GM12878 (cell line): ENCODE measurements around the gene PRRT4. TPM values are rescaled to one million over a fixed set of nuclear protein-coding genes. Genes with fewer than 3 reads are reported as not detected.

Experiments used
- EZH2 ChIP-seq: IDR thresholded peaks from 2 replicates; pipeline ENCODE4 v1.6.1; 2012; ENCODE audit warnings: low read depth, mild to moderate bottlenecking, control low read depth, inconsistent platforms, low read length, borderline replicate concordance; ENCODE audit not compliant: control insufficient read depth
- GATAD2B ChIP-seq: fragments of 450-650 bp; conservative IDR thresholded peaks from 2 replicates; pipeline ENCODE4 v1.6.1; 2017; ENCODE audit warnings: low read depth, mild to moderate bottlenecking, moderate library complexity
- JUNB ChIP-seq: IDR thresholded peaks from 2 replicates; pipeline ENCODE4 v1.6.1; 2016; ENCODE audit warnings: antibody characterized with exemption, mild to moderate bottlenecking
- KDM1A ChIP-seq: fragments of 200-600 bp; sonication (generic); IDR thresholded peaks from 2 replicates; pipeline ENCODE4 v1.6.1; 2016; ENCODE audit warnings: borderline replicate concordance
- MYB ChIP-seq: fragments of 150-350 bp; IDR thresholded peaks from 2 replicates; pipeline ENCODE4 v1.6.1; 2014; ENCODE audit warnings: mild to moderate bottlenecking, low read depth, low read length, borderline replicate concordance
- MYC ChIP-seq: IDR thresholded peaks from 2 replicates; pipeline ENCODE4 v1.6.1; 2011; ENCODE audit warnings: mild to moderate bottlenecking, low read length, moderate library complexity, inconsistent platforms; ENCODE audit not compliant: insufficient read depth, insufficient replicate concordance, insufficient read length, severe bottlenecking
- NRF1 ChIP-seq: conservative IDR thresholded peaks from 2 replicates; pipeline ENCODE4 v1.6.1; 2011; ENCODE audit warnings: mild to moderate bottlenecking, low read depth, low read length, improper control_type of control experiment
- RAD21 ChIP-seq: IDR thresholded peaks from 2 replicates; pipeline ENCODE4 v1.6.1; 2011; ENCODE audit warnings: mild to moderate bottlenecking, low read depth, low read length, moderate library complexity; ENCODE audit not compliant: insufficient read depth
- RELA ChIP-seq: fragments of 450-650 bp; IDR thresholded peaks from 2 replicates; pipeline ENCODE4 v1.8.0; 2014; ENCODE audit warnings: borderline replicate concordance; ENCODE audit not compliant: partially characterized antibody
- RELB ChIP-seq: fragments of 450-650 bp; IDR thresholded peaks from 2 replicates; pipeline ENCODE4 v1.6.1; 2017; ENCODE audit warnings: low read depth, mild to moderate bottlenecking, moderate library complexity
- SMAD5 ChIP-seq: IDR thresholded peaks from 2 replicates; pipeline ENCODE4 v1.6.1; 2016; ENCODE audit warnings: antibody characterized with exemption, low read depth
- SREBF2 ChIP-seq: IDR thresholded peaks from 2 replicates; pipeline ENCODE4 v1.6.1; 2012; ENCODE audit warnings: mild to moderate bottlenecking, low read length
- TCF3 ChIP-seq: IDR thresholded peaks from 2 replicates; pipeline ENCODE4 v1.6.1; 2012; ENCODE audit warnings: low read depth, mild to moderate bottlenecking, low read length, borderline replicate concordance; ENCODE audit not compliant: insufficient read depth
- TCF7 ChIP-seq: IDR thresholded peaks from 2 replicates; pipeline ENCODE4 v1.6.1; 2014; ENCODE audit warnings: antibody characterized with exemption, borderline replicate concordance
- polyA plus RNA-seq, 11 experiments: library from polyadenylated mRNA; depleted of rRNA in 4 of 11; unstranded in 6 of 11; stranded (reverse) in 5 of 11; fragments of >200 nt; fragmentation: Nextera tagmentation in 4 of 11; fragmentation: Illumina TruSeq in 1 of 11; extraction: Ambion mirVana in 4 of 11; extraction: Trizol in 1 of 11; gene quantifications; 1 replicate in 1 of 11; 2 replicates in 10 of 11; pipeline versions ENCODE4 v1.2.1 to v1.2.3, GENCODE V29; 2011 to 2016; ENCODE audit warnings: inconsistent platforms in 2 of 11, missing spikeins in 2 of 11, low read depth in 1 of 11
- total RNA-seq, 4 experiments: library from RNA; depleted of rRNA in 3 of 4; stranded (reverse); fragments of >200 nt in 3 of 4; fragmentation: Illumina TruSeq in 1 of 4; extraction: Trizol in 1 of 4; gene quantifications; 2 replicates each; pipeline versions ENCODE4 v1.2.1 to v1.2.3, GENCODE V29; 2013 to 2021
- TF ChIP-seq, protein P1 (sequence below): fragments of 450-650 bp; IDR thresholded peaks from 2 replicates; pipeline ENCODE4 v1.6.1; 2017; ENCODE audit warnings: mild to moderate bottlenecking, moderate library complexity
- TF ChIP-seq, protein P2 (sequence below): fragments of 450-650 bp; IDR thresholded peaks from 2 replicates; pipeline ENCODE4 v1.6.1; 2018; ENCODE audit warnings: mild to moderate bottlenecking, low read depth, moderate library complexity; ENCODE audit not compliant: partially characterized antibody
- TF ChIP-seq, protein P3 (sequence below): fragments of 450-650 bp; formaldehyde crosslinking; IDR thresholded peaks from 2 replicates; pipeline ENCODE4 v1.5.0; 2022; ENCODE audit warnings: mild to moderate bottlenecking, missing genetic modification characterization

PRRT4 gene
- total and polyA plus RNA-seq, 10 of the 15 experiments (the other 5 are each of a cell fraction or from before 2014, with no cell fraction given): not detected

DNA sequence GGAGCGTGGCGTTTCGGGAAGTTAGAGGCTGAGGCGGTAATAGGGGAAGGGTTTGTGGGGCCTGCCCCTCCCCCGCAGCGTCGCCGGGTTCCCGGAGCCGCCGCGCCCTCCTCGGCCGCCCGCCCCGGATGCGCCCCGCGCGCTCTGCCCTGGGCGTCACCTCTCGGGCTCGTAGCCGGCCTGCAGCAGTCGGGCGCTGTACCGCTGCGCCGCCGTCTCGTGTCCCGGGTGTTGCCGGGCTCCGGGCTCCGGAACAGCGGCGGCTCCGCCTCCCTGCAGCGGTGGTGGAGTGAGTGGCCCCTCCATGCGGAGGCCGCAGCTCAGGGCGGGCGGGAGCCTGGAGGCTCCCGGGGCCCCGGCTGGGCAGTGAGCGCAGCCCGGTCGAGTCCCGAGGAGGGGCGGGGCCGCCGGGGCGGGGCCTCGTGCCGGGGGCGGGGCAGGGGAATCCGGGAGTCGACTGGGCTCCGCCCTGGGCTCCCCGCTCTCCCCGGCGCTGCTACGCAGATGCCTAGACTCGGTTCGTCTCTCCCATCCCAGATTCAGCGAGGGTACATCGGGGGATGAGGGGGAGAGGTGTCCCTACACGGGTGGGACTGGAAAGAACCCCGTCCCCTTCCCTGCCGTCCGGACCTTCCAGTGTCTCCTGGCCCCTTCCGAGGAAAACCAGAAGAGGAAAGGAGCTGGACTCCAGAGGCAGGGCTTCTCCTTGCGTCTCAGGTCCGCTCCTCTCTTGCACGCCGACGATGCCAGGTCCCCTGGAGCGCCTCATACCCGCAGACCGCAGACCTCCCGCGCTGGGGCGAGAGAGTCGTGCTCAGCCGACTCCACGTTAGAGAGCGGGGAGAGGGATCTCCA, 48.3 kb upstream of the PRRT4 start, which contains the start of gene IMPDH1 (continued):
- TF ChIP-seq, protein P1, sequence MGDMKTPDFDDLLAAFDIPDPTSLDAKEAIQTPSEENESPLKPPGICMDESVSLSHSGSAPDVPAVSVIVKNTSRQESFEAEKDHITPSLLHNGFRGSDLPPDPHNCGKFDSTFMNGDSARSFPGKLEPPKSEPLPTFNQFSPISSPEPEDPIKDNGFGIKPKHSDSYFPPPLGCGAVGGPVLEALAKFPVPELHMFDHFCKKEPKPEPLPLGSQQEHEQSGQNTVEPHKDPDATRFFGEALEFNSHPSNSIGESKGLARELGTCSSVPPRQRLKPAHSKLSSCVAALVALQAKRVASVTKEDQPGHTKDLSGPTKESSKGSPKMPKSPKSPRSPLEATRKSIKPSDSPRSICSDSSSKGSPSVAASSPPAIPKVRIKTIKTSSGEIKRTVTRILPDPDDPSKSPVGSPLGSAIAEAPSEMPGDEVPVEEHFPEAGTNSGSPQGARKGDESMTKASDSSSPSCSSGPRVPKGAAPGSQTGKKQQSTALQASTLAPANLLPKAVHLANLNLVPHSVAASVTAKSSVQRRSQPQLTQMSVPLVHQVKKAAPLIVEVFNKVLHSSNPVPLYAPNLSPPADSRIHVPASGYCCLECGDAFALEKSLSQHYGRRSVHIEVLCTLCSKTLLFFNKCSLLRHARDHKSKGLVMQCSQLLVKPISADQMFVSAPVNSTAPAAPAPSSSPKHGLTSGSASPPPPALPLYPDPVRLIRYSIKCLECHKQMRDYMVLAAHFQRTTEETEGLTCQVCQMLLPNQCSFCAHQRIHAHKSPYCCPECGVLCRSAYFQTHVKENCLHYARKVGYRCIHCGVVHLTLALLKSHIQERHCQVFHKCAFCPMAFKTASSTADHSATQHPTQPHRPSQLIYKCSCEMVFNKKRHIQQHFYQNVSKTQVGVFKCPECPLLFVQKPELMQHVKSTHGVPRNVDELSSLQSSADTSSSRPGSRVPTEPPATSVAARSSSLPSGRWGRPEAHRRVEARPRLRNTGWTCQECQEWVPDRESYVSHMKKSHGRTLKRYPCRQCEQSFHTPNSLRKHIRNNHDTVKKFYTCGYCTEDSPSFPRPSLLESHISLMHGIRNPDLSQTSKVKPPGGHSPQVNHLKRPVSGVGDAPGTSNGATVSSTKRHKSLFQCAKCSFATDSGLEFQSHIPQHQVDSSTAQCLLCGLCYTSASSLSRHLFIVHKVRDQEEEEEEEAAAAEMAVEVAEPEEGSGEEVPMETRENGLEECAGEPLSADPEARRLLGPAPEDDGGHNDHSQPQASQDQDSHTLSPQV: no peak
- no peak for TF ChIP-seq RAD21
- no peak for TF ChIP-seq RELB
- TF ChIP-seq RELA: no peak
- TF ChIP-seq, protein P2, sequence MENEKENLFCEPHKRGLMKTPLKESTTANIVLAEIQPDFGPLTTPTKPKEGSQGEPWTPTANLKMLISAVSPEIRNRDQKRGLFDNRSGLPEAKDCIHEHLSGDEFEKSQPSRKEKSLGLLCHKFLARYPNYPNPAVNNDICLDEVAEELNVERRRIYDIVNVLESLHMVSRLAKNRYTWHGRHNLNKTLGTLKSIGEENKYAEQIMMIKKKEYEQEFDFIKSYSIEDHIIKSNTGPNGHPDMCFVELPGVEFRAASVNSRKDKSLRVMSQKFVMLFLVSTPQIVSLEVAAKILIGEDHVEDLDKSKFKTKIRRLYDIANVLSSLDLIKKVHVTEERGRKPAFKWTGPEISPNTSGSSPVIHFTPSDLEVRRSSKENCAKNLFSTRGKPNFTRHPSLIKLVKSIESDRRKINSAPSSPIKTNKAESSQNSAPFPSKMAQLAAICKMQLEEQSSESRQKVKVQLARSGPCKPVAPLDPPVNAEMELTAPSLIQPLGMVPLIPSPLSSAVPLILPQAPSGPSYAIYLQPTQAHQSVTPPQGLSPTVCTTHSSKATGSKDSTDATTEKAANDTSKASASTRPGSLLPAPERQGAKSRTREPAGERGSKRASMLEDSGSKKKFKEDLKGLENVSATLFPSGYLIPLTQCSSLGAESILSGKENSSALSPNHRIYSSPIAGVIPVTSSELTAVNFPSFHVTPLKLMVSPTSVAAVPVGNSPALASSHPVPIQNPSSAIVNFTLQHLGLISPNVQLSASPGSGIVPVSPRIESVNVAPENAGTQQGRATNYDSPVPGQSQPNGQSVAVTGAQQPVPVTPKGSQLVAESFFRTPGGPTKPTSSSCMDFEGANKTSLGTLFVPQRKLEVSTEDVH: no peak
- TF ChIP-seq SREBF2: no peak
- no peak for TF ChIP-seq NRF1
- no peak for TF ChIP-seq EZH2
- TF ChIP-seq GATAD2B: peak; percentile 69
- TF ChIP-seq, protein P3, sequence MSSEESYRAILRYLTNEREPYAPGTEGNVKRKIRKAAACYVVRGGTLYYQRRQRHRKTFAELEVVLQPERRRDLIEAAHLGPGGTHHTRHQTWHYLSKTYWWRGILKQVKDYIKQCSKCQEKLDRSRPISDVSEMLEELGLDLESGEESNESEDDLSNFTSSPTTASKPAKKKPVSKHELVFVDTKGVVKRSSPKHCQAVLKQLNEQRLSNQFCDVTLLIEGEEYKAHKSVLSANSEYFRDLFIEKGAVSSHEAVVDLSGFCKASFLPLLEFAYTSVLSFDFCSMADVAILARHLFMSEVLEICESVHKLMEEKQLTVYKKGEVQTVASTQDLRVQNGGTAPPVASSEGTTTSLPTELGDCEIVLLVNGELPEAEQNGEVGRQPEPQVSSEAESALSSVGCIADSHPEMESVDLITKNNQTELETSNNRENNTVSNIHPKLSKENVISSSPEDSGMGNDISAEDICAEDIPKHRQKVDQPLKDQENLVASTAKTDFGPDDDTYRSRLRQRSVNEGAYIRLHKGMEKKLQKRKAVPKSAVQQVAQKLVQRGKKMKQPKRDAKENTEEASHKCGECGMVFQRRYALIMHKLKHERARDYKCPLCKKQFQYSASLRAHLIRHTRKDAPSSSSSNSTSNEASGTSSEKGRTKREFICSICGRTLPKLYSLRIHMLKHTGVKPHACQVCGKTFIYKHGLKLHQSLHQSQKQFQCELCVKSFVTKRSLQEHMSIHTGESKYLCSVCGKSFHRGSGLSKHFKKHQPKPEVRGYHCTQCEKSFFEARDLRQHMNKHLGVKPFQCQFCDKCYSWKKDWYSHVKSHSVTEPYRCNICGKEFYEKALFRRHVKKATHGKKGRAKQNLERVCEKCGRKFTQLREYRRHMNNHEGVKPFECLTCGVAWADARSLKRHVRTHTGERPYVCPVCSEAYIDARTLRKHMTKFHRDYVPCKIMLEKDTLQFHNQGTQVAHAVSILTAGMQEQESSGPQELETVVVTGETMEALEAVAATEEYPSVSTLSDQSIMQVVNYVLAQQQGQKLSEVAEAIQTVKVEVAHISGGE: no peak
- no peak for TF ChIP-seq TCF3
- no peak for TF ChIP-seq MYC
- TF ChIP-seq TCF7: no peak
- no peak for TF ChIP-seq KDM1A
- no peak for TF ChIP-seq SMAD5
- no peak for TF ChIP-seq MYB
- TF ChIP-seq JUNB: no peak
